Epithelial cell of esophagus (primary cell): ENCODE measurements around the gene SNRPF.

ENCODE experiments used
- DNase-seq: peaks from one replicate; pipeline ENCODE4 v3.0.0; 2010; ENCODE audit warnings: low read depth
- H3K4me3 ChIP-seq: 2 replicates; pipeline ENCODE4 v1.5.1; 2011; ENCODE audit warnings: mild to moderate bottlenecking, low read length, control low read depth
- TF ChIP-seq, protein P1 (sequence below): IDR thresholded peaks from 2 replicates; pipeline ENCODE4 v1.5.1; 2011; ENCODE audit warnings: low read depth, mild to moderate bottlenecking, low read length, control low read depth, inconsistent platforms; ENCODE audit not compliant: insufficient read depth; ENCODE audit errors: missing control alignments

SNRPF gene

DNA sequence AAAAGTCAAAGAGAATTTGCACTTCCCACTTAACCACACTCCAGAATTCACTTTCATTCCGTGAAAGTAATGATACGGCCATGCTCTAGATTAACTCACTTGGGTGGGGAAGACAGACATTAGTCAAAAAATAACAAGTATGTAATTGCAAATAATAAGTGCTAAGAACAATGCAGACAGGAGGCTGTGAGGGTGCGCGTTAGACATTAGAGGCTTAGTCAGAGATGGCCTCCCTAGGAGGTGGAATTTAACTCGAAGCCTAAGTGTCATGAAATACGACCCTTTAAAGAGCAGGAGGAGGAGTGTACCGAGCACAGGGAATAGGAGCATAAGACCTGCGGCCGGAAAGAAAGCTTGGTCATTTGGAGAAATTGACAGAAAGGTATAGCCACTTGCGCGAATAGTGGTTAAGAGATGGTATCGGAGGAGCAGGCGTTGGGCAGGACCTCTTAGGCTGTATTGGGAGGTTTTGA is 628 bp downstream of the SNRPF start:
- DNase-seq: peak; percentile 42
- TF ChIP-seq, protein P1, sequence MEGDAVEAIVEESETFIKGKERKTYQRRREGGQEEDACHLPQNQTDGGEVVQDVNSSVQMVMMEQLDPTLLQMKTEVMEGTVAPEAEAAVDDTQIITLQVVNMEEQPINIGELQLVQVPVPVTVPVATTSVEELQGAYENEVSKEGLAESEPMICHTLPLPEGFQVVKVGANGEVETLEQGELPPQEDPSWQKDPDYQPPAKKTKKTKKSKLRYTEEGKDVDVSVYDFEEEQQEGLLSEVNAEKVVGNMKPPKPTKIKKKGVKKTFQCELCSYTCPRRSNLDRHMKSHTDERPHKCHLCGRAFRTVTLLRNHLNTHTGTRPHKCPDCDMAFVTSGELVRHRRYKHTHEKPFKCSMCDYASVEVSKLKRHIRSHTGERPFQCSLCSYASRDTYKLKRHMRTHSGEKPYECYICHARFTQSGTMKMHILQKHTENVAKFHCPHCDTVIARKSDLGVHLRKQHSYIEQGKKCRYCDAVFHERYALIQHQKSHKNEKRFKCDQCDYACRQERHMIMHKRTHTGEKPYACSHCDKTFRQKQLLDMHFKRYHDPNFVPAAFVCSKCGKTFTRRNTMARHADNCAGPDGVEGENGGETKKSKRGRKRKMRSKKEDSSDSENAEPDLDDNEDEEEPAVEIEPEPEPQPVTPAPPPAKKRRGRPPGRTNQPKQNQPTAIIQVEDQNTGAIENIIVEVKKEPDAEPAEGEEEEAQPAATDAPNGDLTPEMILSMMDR: no peak
- H3K4me3 ChIP-seq: peak overlapping the region; percentile 81

DNA sequence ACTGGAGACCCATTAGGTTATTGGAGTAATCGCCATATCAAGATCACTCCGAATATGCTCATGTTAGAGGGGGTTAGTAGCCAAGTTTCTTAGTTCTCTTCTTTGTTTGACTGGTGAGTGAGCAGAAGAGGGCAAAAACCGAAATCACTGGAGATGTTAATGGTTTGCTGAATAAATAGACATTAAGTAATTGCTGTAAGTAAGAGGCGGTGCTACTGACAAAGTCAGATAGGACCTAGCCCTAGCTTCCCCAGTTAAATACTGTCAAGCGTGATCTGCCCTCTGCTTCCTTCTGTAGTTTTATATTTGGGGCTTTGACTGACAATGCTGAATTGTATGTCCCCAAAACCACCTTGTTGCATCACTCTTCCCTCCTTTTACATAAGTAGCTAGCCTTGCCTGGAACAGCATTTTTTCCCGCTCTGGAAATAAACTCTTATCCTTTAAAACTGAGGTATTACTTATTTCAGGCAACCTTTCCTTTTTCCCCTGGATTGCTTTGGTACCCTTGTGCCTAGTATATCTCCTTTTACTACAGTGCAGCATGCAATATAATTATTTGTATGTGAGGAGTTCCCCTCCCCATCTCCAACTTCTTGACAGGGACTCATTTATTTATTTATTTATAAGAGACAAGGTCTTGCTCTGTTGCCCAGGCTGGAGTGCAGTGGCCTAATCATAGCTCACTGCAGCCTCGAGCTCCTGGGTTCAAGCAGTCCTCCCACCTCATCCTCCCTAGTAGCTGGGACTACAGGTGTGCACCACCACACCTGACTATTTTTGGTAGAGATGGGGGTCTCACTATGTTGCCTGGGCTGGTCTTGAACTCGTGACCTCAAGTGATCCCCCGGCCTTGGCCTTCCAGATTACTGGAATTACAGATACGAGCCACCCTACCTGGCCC is 1.4 kb downstream of the SNRPF start:
- TF ChIP-seq, protein P1: no peak
- H3K4me3 ChIP-seq: peak overlapping the region; percentile 81
- DNase-seq: peak; percentile 11

DNA sequence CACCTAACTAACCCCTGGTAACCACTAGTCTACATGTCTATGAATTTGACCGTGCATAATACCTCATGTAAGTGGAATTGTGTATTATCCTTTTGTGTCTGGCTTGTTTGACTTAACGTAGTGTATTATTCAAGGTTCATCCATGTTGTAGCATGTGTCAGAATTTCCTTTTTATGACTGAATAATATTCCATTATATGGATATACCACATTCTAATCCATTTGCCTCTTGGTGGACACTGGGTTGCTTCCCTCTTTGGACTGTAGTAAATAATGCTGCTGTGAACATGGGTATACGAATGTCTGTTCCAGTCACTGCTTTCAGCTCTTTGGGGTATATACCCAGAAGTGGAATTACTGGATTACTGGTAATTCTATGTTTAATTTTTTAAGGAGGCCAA is 3.3 kb downstream of the SNRPF start:
- H3K4me3 ChIP-seq: no peak overlapping the region
- DNase-seq: no peak
- TF ChIP-seq, protein P1: no peak

DNA sequence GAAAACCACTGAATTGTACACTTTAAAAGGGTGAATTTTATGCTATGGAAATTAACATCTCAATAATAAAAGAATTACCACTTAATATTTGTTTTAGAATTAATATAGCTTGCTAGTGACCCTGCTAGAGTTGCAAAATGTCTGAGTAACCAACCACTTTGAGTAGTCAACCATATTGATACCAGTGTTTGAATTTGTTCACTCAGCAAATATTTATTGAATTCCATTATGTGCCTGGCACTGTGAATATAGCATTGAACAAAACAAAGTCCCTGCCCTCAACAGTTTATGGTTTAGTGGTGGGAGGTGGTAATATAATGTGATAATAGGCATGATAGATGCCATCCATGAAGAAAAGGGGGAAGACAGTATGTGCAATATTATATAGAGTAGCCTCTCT is 4.6 kb downstream of the SNRPF start:
- TF ChIP-seq, protein P1: no peak
- H3K4me3 ChIP-seq: no peak overlapping the region
- no peak for DNase-seq

DNA sequence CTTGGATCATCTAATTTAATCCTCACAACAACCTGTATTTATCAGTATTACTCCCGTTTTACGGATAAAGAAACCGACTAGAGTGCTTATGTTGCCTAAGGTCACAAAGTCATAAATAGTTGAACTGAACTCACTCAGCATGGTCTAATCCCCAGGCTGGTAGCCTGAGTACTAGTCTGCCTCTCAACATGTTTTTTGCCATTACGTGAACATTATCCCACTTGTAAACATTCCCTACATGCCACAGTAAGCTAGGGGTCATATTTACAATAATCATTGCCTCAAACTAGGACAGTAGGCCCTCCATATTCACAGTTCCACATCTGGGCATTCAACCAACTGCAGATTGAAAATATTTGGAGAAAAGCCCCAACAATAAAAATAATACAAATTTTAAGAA is 12.1 kb downstream of the SNRPF start:
- TF ChIP-seq, protein P1: no peak
- H3K4me3 ChIP-seq: no peak overlapping the region

DNA sequence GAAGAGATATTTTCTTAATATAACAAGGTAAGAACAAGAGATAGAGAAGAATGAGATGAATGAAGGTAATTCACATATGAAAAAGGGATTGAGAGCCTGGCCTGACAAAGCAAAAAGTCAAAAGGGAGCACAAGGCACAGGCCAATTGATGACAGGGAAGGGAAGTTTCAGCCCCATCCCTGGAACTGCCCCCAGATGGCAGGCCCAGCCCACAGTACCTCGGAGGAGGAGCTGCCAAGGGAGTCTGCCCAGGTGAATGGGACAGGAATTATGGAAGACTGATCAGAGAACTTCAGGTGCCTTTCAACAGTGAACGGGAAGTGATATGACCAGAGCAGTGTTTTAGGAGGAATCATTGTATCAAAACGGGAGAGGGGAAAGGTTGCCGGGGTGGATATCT is 15.7 kb downstream of the SNRPF start:
- H3K4me3 ChIP-seq: no peak overlapping the region
- TF ChIP-seq, protein P1: no peak
- DNase-seq: no peak

More for the DNA sequence above, 12.1 kb downstream of the SNRPF start:
- DNase-seq: no peak
